Middle frontal gyrus (tissue), 1 donor: ENCODE data around the gene ARHGAP25.

ENCODE experiments used
- DNase-seq: peaks from one replicate; pipeline ENCODE4 v3.0.0-alpha.2; 2015; ENCODE audit warnings: low spot score; ENCODE audit errors: extremely low spot score

Gene ARHGAP25

GRCh38 chr2:68741238-68741637 is 6.6 kb downstream of the ARHGAP25 start:
- DNase-seq, result no peak

GRCh38 chr2:68741805-68742306 is 7.2 kb downstream of the ARHGAP25 start:
- no peak for DNase-seq

- no peak for DNase-seq
These were observed 8.2 kb downstream of the ARHGAP25 start for GRCh38 chr2:68742626-68743415.

- no peak for DNase-seq
These were observed 8.9 kb downstream of the ARHGAP25 start for GRCh38 chr2:68743531-68743930.

GRCh38 chr2:68744366-68744912 is 9.8 kb downstream of the ARHGAP25 start:
- DNase-seq, result no peak

- no peak for DNase-seq
These were observed 10.4 kb downstream of the ARHGAP25 start for GRCh38 chr2:68745006-68745405.

- DNase-seq, result no peak
These were observed 11.8 kb downstream of the ARHGAP25 start for GRCh38 chr2:68746408-68746807.

GRCh38 chr2:68747413-68747812 is 12.8 kb downstream of the ARHGAP25 start:
- no peak for DNase-seq

- DNase-seq, result no peak
These were observed 13.3 kb downstream of the ARHGAP25 start for GRCh38 chr2:68747900-68748299.

GRCh38 chr2:68748568-68748967 is 14.0 kb downstream of the ARHGAP25 start:
- DNase-seq, result no peak

GRCh38 chr2:68749345-68749744 is 14.7 kb downstream of the ARHGAP25 start:
- no peak for DNase-seq

- no peak for DNase-seq
These were observed 16.2 kb downstream of the ARHGAP25 start for GRCh38 chr2:68750592-68751396.

- DNase-seq, result peak; percentile 81
These were observed 17.1 kb downstream of the ARHGAP25 start for GRCh38 chr2:68751397-68752339.

- DNase-seq, result no peak
These were observed 18.7 kb downstream of the ARHGAP25 start for GRCh38 chr2:68753318-68753717.

- DNase-seq, result no peak
These were observed 20.5 kb downstream of the ARHGAP25 start for GRCh38 chr2:68755071-68755470.

- DNase-seq, result no peak
These were observed 21.6 kb downstream of the ARHGAP25 start for GRCh38 chr2:68756178-68756577.

GRCh38 chr2:68757081-68757480 is 22.5 kb downstream of the ARHGAP25 start:
- DNase-seq, result no peak

- no peak for DNase-seq
These were observed 27.5 kb downstream of the ARHGAP25 start for GRCh38 chr2:68762100-68762499.

GRCh38 chr2:68762665-68763064 is 28.1 kb downstream of the ARHGAP25 start:
- no peak for DNase-seq

GRCh38 chr2:68764041-68764805 is 29.6 kb downstream of the ARHGAP25 start:
- DNase-seq, result no peak
